ENCODE results near the gene CNTN6.

DNA sequence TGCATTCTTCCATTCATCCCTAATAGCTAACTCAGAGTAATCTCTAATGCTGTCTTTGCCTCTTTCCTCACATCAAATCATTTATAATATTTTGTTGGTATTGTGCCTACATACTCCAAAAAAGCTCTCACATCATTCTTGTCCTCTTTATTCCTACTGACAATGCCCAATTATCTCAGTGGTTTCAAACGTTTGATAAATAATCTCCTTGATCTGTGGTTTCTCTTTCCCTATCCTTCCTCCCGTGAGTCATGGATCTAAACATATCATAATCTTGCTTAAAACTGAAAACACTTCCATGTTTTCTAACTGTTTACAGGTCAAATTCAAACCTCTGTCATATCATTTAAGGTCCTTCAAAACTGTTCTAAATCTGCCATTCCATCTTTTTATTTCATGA lies 115.1 kb downstream of the CNTN6 start:
- TF ChIP-seq, protein P1, sequence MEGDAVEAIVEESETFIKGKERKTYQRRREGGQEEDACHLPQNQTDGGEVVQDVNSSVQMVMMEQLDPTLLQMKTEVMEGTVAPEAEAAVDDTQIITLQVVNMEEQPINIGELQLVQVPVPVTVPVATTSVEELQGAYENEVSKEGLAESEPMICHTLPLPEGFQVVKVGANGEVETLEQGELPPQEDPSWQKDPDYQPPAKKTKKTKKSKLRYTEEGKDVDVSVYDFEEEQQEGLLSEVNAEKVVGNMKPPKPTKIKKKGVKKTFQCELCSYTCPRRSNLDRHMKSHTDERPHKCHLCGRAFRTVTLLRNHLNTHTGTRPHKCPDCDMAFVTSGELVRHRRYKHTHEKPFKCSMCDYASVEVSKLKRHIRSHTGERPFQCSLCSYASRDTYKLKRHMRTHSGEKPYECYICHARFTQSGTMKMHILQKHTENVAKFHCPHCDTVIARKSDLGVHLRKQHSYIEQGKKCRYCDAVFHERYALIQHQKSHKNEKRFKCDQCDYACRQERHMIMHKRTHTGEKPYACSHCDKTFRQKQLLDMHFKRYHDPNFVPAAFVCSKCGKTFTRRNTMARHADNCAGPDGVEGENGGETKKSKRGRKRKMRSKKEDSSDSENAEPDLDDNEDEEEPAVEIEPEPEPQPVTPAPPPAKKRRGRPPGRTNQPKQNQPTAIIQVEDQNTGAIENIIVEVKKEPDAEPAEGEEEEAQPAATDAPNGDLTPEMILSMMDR (IDR thresholded peaks at IDR 0.05) = no peak
- no peak for TF ChIP-seq POLR2A (IDR thresholded peaks at IDR 0.05)

All from body of pancreas (tissue), 4 donors.